ENCODE data around the gene ADAM30.
"Not testable (repeated sequence)": the region's sequence is repeated elsewhere in the genome, so short reads cannot be mapped to it uniquely, and the experiment has no call there.

The ADAM30 gene

DNA sequence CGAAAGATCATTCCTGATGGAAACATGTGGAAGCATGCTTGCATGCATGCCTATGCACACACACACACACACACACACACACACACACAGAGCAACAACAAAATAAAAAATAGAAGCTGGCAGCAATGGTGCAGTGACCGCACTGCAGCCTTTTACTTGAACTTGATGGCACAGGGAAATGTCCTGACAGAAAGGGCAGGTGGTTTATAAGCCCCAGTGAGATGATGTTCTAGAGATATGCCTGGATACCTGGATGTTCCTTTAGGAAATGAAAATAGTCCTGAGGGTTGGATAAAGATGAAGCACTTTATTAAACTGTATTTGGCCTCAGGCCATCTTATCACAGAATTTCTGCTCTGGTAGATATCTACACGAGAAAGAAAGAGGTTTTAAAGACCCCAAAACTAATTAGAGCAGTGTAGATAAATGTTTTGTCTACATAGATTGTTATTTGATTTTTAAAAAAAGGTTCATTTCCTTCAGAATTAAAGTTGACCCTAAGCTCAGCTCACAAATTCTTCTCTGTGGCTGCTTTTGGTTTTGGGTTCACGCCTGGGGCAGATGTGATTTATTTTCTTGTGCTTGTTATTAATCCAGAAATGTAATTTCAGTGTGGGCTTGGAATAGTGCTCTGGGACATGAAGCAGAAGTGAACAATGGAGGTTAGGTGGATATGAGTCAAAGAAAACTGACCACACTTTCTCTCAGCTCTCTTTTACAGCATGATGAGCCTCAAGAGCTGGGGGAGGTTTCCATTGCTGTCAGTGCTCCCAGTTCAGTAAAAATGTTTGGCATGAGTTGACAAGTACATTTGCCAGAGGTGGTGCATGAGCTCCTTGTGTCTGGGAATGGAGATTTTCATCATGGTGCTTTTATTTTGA is 22.9 kb downstream of the ADAM30 start:
- peak; percentile 54 for FAIRE-seq

DNA sequence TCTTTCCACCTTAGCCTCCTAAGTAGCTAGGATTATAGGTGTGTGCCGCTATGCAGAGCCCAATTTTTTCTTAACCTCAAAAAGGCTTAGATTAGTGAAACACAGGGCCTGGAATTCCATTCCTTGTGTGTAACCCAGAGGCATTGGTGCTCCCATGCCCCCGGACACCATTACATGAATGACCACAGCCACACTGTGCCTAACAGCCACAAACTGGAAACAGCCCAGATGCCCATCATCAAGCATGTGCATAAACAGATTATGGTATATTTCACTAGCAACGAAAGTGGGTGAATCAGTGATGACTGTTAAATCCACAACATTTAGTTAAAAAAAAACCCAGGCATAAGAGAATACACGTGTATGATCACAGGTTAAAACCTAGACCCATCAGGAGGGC is 24.4 kb downstream of the ADAM30 start:
- no peak for FAIRE-seq

DNA sequence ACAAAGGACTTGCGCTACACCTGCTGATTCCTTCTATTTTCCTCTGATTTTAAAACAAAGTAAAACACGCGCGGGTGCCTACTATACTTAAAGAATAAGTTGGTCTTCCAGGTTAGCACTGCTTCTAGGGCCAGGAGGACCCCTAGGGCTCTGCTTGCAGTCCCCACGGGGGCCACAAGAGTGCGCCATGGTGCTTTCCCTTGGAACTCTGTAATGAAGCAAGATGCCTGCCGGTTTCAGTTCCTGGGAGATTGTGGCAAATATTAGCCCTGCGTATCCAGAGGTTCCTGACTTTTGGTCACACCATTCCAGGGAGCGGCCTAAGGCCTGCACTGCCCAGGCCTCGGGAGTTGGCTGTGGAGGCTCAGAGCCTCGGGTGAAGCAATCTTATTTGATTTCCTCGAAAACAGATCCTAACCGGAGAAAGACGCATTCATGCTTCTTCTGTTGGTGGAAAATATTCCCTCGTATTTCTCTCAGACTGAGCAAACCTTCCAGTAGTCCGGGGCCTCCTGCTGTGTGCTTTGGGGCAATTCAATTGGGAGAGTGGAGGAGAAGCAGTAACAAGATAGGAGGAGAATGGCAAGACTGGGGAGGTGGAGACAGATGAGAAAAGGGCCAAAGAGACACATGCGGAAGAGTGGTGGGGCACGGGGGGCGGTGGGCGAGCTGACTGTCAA is 25.3 kb downstream of the ADAM30 start:
- FAIRE-seq, result no peak

DNA sequence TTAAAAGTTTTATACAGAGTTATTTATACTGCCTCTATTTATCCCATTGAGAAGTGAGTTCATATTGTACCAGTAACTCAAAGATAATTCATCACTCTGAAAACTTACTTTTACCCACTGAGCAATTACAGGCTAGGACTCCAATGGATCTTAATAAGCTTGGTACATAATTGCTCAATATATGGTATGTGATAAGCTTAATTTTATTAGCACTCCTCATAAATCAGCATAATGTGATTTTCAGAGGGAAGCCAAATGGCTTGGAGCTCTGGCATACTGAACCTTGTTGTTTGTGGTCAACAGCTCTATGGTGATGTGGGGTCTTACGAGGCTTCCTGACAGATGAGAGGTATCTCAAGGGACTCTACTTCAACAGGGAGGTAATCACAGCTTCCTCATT is 26.3 kb downstream of the ADAM30 start:
- FAIRE-seq, result no peak

DNA sequence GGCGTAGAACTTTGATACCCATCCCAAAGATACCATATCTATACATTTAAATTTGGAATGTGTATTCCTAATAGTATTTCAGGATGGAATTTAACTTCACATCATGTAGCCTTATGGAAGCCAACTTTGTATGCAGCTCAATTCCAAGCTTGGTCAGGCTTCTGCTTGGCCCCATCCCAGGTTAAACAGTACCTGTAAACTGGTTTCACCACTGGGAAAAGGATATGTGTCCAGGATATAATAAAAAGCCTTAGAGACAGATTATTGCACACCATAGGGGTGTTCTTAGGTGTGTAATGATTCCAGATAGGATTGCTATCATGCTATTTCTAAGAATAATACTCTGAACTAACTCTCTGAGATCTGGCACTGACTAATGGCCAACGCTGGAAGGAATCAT is 28.1 kb downstream of the ADAM30 start:
- no peak for FAIRE-seq

DNA sequence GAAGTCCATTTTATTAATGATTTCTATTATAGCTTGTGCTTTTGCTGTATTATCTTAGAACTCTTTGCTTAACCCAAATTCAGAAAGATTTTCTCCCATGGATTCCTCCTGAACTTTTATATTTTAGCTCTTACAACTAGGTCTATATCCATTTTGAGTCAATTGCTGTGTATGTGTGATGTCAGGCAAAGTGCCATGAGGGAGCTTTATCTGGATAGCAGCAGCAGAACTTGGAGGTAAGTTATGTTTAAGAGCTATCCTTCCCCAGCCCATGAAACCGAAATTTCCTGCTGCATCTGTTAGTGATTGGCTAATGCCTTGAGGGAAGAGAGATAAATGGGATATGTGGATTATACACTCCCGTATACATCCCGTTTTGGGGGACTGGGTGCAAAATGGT is 29.9 kb downstream of the ADAM30 start:
- no peak for FAIRE-seq

DNA sequence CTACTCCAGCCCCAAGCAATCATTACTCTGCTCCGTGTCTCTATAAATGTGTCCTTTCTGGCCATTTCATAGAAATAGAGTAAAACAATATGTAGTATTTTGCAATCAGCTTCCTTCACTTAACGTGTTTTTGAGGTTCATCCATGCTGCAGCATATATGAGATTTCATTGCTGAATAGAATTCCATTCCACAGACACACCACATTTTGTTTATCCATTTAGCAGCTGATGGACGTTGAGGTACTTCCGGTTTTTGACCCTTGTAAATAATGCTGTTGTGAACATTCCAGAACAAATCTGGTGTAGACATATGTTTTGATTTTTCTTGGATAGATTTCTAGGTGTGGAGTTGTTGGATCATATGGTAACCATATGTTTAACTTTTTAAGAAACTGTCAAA is 30.7 kb downstream of the ADAM30 start:
- no peak for FAIRE-seq

DNA sequence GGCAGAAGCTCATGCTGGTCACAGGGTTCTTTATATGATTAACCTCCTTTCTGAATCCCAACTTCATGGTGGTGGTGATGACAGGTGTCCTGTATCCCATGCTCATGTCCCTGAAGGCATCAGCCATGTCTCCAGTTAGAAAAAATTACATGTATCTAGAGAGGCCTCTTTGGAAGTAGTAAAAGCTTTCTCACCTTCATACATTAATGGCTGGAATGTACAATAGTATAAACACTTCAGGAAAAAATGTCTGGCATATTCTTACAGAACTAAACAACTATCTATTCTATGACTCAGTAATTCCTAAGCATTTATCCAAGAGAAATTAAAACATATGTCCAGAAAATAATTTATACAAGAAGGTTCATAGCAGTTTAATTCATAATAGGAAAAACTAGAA is 34.0 kb downstream of the ADAM30 start:
- no peak for FAIRE-seq

DNA sequence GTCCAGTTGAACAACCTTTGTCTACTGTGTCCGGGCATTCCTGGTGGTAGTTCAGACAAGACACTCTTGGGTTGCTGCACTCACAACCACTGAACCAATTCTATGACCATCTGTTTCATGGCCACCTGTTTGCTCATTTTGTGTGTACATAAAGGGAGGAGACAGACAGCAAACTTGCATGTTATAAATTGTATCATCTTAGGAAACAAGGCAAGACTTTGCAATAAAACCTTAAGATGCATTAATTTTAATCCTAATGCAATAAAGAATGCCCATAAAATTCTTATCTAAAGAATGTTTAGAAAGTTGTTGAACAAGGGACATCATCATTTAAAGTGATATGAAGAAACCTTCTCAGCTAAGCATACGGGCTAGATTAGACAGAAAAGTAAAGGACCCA is 34.8 kb downstream of the ADAM30 start:
- no peak for FAIRE-seq

DNA sequence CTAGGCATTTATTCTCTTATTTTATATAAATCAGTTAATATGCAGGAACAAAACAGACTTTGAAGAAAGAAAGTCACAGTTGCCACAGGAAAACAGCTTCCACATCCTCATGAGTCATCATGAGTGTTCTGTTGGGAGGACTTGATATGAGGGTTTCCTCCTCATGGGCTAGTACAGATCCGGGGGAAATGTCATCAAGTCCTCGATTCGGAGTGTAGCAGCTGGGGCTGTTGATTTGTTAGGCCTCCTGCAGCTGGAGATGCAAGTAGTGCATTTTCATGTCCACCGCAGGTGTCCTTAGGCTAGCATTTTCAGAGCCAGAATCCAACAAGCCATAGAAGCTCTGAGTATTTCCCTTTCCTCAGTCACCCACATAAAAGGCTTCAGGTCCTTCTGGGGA is 36.7 kb downstream of the ADAM30 start:
- no peak for FAIRE-seq

DNA sequence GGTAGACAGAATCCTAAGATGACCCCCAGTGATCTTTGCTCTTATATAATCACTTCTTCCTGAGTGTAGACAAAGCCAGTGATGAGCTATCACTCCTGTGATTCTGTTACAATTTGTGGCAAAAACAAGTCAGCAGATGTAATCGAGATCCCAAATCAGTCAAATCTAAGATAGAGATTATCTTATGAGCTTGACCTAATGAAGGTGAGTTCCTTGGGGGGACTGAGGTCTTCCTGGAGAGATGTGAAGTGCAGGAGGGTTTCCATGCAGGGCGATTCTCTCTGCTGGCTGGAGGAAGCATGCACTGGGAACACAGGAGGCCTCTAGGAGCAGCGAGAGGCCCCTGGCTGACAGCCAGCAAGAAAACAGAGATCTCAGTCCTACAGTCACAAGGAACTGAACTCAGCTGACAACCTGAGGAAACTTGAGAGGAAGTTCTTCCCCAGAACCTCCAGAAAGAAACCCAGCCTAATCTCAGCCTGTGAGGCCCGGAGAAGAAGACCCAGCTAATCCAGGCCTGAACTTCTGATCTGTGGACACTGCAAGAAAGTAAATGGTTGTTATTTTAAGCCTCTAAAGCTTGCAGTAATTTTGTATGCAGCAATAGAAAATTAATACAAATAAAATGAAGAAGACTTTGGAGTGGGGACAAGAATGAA is 37.6 kb downstream of the ADAM30 start:
- not testable (repeated sequence) for FAIRE-seq

DNA sequence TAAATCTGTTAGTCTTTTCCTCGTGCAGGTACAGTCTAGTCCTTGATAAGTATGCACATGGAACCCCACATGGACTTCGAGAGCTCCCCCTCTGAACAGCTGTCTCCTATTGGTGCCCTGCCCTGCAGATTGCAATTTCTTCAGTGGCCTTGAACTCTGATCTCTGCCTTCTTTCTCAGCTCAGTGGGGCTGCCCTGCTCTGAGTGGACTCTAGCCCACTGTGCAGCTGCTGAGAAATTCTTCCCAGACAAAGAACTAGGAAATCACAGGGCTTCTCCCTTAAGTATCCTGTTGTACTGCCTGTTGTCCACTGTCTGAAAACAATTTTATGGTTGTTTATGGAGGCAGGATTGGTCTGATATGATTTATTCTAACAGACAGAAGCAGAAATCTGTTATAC is 38.2 kb downstream of the ADAM30 start:
- FAIRE-seq, result no peak

DNA sequence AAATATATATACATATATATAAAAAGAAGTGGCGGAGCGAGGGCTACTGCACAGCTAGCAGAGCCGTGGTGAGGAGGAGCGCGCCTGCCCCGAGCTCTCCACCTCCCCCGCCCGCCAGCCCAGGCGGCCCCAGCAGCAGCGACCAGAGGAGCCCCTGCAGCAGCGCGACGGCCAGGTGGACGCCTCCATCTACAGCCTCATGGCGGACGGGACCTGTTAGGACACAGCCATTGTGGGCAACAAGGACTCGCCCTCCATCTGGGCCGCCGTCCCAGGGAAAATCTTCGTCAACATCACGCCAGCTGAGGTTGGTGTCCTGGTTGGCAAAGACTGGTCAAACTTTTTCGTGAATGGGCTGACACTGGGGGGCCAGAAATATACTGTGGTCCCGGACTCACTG is 43.2 kb downstream of the ADAM30 start:
- FAIRE-seq, result no peak

DNA sequence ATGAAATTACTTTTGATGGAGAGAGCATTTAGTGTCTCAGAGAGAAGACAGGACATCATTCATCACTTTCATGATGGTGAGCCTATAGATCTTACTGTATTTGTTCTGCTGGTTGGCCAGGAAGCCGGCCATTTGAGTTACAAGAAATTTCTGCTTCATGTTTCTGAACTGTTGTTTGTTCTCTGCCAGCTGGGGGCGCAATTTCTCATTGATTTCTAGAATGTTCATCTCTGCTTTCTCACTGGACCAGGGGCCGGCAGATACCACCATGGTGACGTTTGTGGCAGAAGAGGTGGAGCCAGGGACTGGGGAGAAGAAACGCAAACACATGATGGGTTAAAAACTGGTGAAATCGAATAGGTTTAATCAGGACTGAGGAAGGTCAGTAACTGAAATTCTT is 52.1 kb downstream of the ADAM30 start:
- not testable (repeated sequence) for FAIRE-seq
